HG02678 (cell line): ENCODE measurements around the gene PRKCZ.
"Not testable (repeated sequence)": the region's sequence is repeated elsewhere in the genome, so short reads cannot be mapped to it uniquely, and the experiment has no call there.

Source experiments
- ATAC-seq: cut with Tn5 transposase; IDR thresholded peaks from one replicate; pipeline ENCODE4 v1.9.1; 2021; ENCODE audit warnings: mild to moderate bottlenecking, moderate library complexity; ENCODE audit not compliant: unreplicated experiment

Gene PRKCZ

GRCh38 chr1:2147869-2148268, 97.7 kb downstream of the PRKCZ start:
- ATAC-seq: not testable (repeated sequence)

GRCh38 chr1:2148691-2149090, 98.5 kb downstream of the PRKCZ start:
- ATAC-seq: no peak

- no peak for ATAC-seq
Observed at GRCh38 chr1:2150801-2151200, 100.6 kb downstream of the PRKCZ start.

- no peak for ATAC-seq
Observed at GRCh38 chr1:2151252-2151651, 101.0 kb downstream of the PRKCZ start.

GRCh38 chr1:2151911-2152310, 101.7 kb downstream of the PRKCZ start:
- no peak for ATAC-seq

GRCh38 chr1:2152954-2153353, 102.7 kb downstream of the PRKCZ start:
- ATAC-seq: no peak

GRCh38 chr1:2154022-2154421, 103.8 kb downstream of the PRKCZ start:
- no peak for ATAC-seq

GRCh38 chr1:2155147-2155598, 105.0 kb downstream of the PRKCZ start:
- ATAC-seq: no peak

- ATAC-seq: no peak
Observed at GRCh38 chr1:2155788-2156187, 105.6 kb downstream of the PRKCZ start.

GRCh38 chr1:2156866-2157265, 106.7 kb downstream of the PRKCZ start:
- no peak for ATAC-seq

- ATAC-seq: no peak
Observed at GRCh38 chr1:2157856-2158255, 107.6 kb downstream of the PRKCZ start.

- no peak for ATAC-seq
Observed at GRCh38 chr1:2158272-2158671, 108.1 kb downstream of the PRKCZ start.

- no peak for ATAC-seq
Observed at GRCh38 chr1:2159124-2159523, 108.9 kb downstream of the PRKCZ start.

GRCh38 chr1:2160451-2161300, 110.5 kb downstream of the PRKCZ start:
- no peak for ATAC-seq

GRCh38 chr1:2163205-2163604, 113.0 kb downstream of the PRKCZ start:
- no peak for ATAC-seq

- ATAC-seq: no peak
Observed at GRCh38 chr1:2165646-2166045, 115.4 kb downstream of the PRKCZ start.

- no peak for ATAC-seq
Observed at GRCh38 chr1:2166254-2166653, 116.0 kb downstream of the PRKCZ start.

- ATAC-seq: no peak
Observed at GRCh38 chr1:2166695-2167094, 116.5 kb downstream of the PRKCZ start.

GRCh38 chr1:2168090-2168489, 117.9 kb downstream of the PRKCZ start:
- ATAC-seq: no peak

GRCh38 chr1:2168535-2168934, 118.3 kb downstream of the PRKCZ start:
- no peak for ATAC-seq

- no peak for ATAC-seq
Observed at GRCh38 chr1:2169200-2169836, 119.1 kb downstream of the PRKCZ start.

- ATAC-seq: no peak
Observed at GRCh38 chr1:2170211-2170610, 120.0 kb downstream of the PRKCZ start.
